AG09309 (cell line): Measurements from ENCODE around the gene EIF3D.
A peak's percentile ranks its signal among the peaks of the same experiment; 100 is the strongest.

Source experiments
- DNase-seq: peaks from one replicate; pipeline ENCODE4 v3.0.0-alpha.2; 2010; ENCODE audit warnings: low read depth
- H3K4me3 ChIP-seq: 2 replicates; pipeline ENCODE4 v1.5.1; 2011; ENCODE audit warnings: mild to moderate bottlenecking, low read depth, low read length, moderate library complexity; ENCODE audit not compliant: control insufficient read depth
- CTCF ChIP-seq: IDR thresholded peaks from 2 replicates; pipeline ENCODE4 v1.5.1; 2011; ENCODE audit warnings: mild to moderate bottlenecking, low read depth, low read length, inconsistent platforms; ENCODE audit not compliant: insufficient read depth, control insufficient read depth; ENCODE audit errors: missing control alignments

The EIF3D gene

GRCh38 chr22:36512333-36512732, 16.6 kb downstream of the EIF3D start:
- no peak overlapping the region for H3K4me3 ChIP-seq
- no peak for TF ChIP-seq CTCF
- no peak for DNase-seq

- DNase-seq: no peak
Observed at GRCh38 chr22:36510966-36511881, 17.7 kb downstream of the EIF3D start.

GRCh38 chr22:36510384-36510783, 18.6 kb downstream of the EIF3D start:
- DNase-seq: no peak
- no peak overlapping the region for H3K4me3 ChIP-seq
- TF ChIP-seq CTCF: no peak

More at GRCh38 chr22:36510966-36511881, 17.7 kb downstream of the EIF3D start:
- H3K4me3 ChIP-seq: no peak overlapping the region
- peak; percentile 76 for TF ChIP-seq CTCF

- no peak for TF ChIP-seq CTCF
- DNase-seq: no peak
Observed at GRCh38 chr22:36507518-36508010, 21.4 kb downstream of the EIF3D start.

GRCh38 chr22:36506637-36507517, 22.1 kb downstream of the EIF3D start, which contains the start of gene FOXRED2:
TSS of gene FOXRED2 (minus strand) at chr22:36507040. CDS start at chr22:36506422, 618 bp downstream.
- peak within 1 kb of the TSS; percentile 24 for H3K4me3 ChIP-seq
- DNase-seq: no peak
- TF ChIP-seq CTCF: no peak

More at GRCh38 chr22:36507518-36508010, 21.4 kb downstream of the EIF3D start:
- H3K4me3 ChIP-seq: no peak overlapping the region; the same call in 1 of the 2 replicates

- peak overlapping the region; percentile 24 for H3K4me3 ChIP-seq
- no peak for TF ChIP-seq CTCF
- DNase-seq: no peak
Observed at GRCh38 chr22:36505998-36506635, 22.8 kb downstream of the EIF3D start.
